A549 (cell line): ENCODE data around the gene RPS23. TPM values are rescaled to one million over a fixed set of nuclear protein-coding genes. Genes with fewer than 3 reads are reported as not detected.

ENCODE experiments used
- ATAC-seq, 2 experiments: fragments of 200-7000 bp in 1 of 2; fragments of >200 bp in 1 of 2; cut with Nextera tagmentation in 1 of 2; cut with Tn5 transposase in 1 of 2; 3 replicates each; pipeline versions ENCODE4 v1.8.0 to v1.9.1; 2018 to 2020; ENCODE audit warnings: mild to moderate bottlenecking in 1 of 2, moderate library complexity in 1 of 2
- CTCF ChIA-PET: fragments of 300-600 bp; sonication (Branson Sonifier 250); formaldehyde crosslinking; extraction: SDS; loops from one replicate; lab custom pipeline; 2021; ENCODE audit warnings: antibody characterized with exemption, inconsistent platforms; lab: Yijun Ruan, JAX
- POLR2A ChIA-PET: fragments of 350-600 bp; formaldehyde crosslinking; extraction: SDS; loops from one replicate; lab custom pipeline; 2021; ENCODE audit warnings: antibody characterized with exemption, inconsistent platforms; lab: Yijun Ruan, JAX
- DNase-seq, 2 experiments: peaks; one replicate each; pipeline versions ENCODE4 v3.0.0 to v3.0.0-alpha.2; 2011 to 2016; ENCODE audit warnings: low read depth in 1 of 2, low spot score in 1 of 2
- FAIRE-seq: peaks from 2 replicates; lab custom pipeline; 2011; peaks lifted over from hg19 to GRCh38; lab: Jason Lieb, UNC
- H3K27ac ChIP-seq, 2 experiments: fragments of >200 bp; sonication (Bioruptor Twin); formaldehyde crosslinking; 3 replicates each; pipeline ENCODE4 v1.5.1; 2016 to 2017
- H3K4me1 ChIP-seq: fragments of >200 bp; sonication (Bioruptor Twin); formaldehyde crosslinking; 3 replicates; pipeline ENCODE4 v1.6.1; 2016
- H3K4me2 ChIP-seq: fragments of >200 bp; sonication (Bioruptor Twin); formaldehyde crosslinking; 3 replicates; pipeline ENCODE4 v1.6.1; 2016
- H3K4me3 ChIP-seq: fragments of >200 bp; sonication (Bioruptor Twin); formaldehyde crosslinking; 3 replicates; pipeline ENCODE4 v1.5.1; 2016
- H3K9me3 ChIP-seq: fragments of >200 bp; sonication (Bioruptor Twin); formaldehyde crosslinking; 3 replicates; pipeline ENCODE4 v1.6.1; 2016
- CBX2 ChIP-seq: fragments of 200-600 bp; sonication (generic); IDR thresholded peaks from 2 replicates; pipeline ENCODE4 v1.6.1; 2016; ENCODE audit warnings: low read depth, mild to moderate bottlenecking, borderline replicate concordance
- CHD4 ChIP-seq: fragments of 200-600 bp; sonication (generic); IDR thresholded peaks from 2 replicates; pipeline ENCODE4 v1.6.1; 2016; ENCODE audit warnings: antibody characterized with exemption, mild to moderate bottlenecking, borderline replicate concordance
- EHF ChIP-seq: fragments of 250-450 bp; sonication (Bioruptor Pico); IDR thresholded peaks from 2 replicates; pipeline ENCODE4 v1.5.0; 2020; ENCODE audit warnings: mild to moderate bottlenecking
- FOSL2 ChIP-seq, 2 experiments: fragments of 450-650 bp in 1 of 2; fragments of >200 bp in 1 of 2; sonication (Bioruptor Twin) in 1 of 2; formaldehyde crosslinking; IDR thresholded peaks; 2 replicates each; pipeline versions ENCODE4 v1.5.0 to v1.6.1; 2016 to 2020; ENCODE audit warnings: mild to moderate bottlenecking in 1 of 2, moderate library complexity in 1 of 2
- GATA3 ChIP-seq: IDR thresholded peaks from 2 replicates; pipeline ENCODE4 v1.6.1; 2012; ENCODE audit warnings: borderline replicate concordance
- HDAC2 ChIP-seq: fragments of 200-600 bp; sonication (generic); IDR thresholded peaks from 2 replicates; pipeline ENCODE4 v1.6.1; 2016
- HEYL ChIP-seq: fragments of 250-450 bp; sonication (Bioruptor Pico); IDR thresholded peaks from 2 replicates; pipeline ENCODE4 v1.8.0; 2021; ENCODE audit warnings: mild to moderate bottlenecking, moderate library complexity
- HOXB5 ChIP-seq: fragments of 250-450 bp; sonication (Bioruptor Pico); IDR thresholded peaks from 2 replicates; pipeline ENCODE4 v1.5.0; 2020; ENCODE audit warnings: mild to moderate bottlenecking, moderate library complexity
- JUN ChIP-seq, 2 experiments: fragments of >200 bp; sonication (Bioruptor Twin); formaldehyde crosslinking; IDR thresholded peaks; 2 replicates in 1 of 2; 3 replicates in 1 of 2; pipeline ENCODE4 v1.6.1; 2016 to 2017
- KDM1A ChIP-seq: fragments of 200-600 bp; sonication (generic); IDR thresholded peaks from 2 replicates; pipeline ENCODE4 v1.6.1; 2016; ENCODE audit warnings: low read depth, mild to moderate bottlenecking
- MAFK ChIP-seq: fragments of 450-650 bp; IDR thresholded peaks from 2 replicates; pipeline ENCODE4 v1.6.1; 2014; ENCODE audit not compliant: partially characterized antibody
- MYC ChIP-seq: IDR thresholded peaks from 2 replicates; pipeline ENCODE4 v1.6.1; 2012; ENCODE audit warnings: mild to moderate bottlenecking, inconsistent platforms, low read length, improper control_type of control experiment, borderline replicate concordance
- NR3C1 ChIP-seq: fragments of >200 bp; sonication (Bioruptor Twin); formaldehyde crosslinking; IDR thresholded peaks from 3 replicates; pipeline ENCODE4 v1.6.1; 2017
- PHF8 ChIP-seq: fragments of 200-600 bp; sonication (generic); IDR thresholded peaks from 2 replicates; pipeline ENCODE4 v1.6.1; 2016; ENCODE audit warnings: low read depth, mild to moderate bottlenecking, antibody characterized with exemption, moderate library complexity, borderline replicate concordance
- POLR2AphosphoS2 ChIP-seq: conservative IDR thresholded peaks from 2 replicates; pipeline ENCODE4 v1.6.1; 2012; ENCODE audit warnings: low read length, improper control_type of control experiment, inconsistent platforms
- RARB ChIP-seq: fragments of 250-450 bp; sonication (Bioruptor Pico); IDR thresholded peaks from 2 replicates; pipeline ENCODE4 v1.8.0; 2021; ENCODE audit warnings: mild to moderate bottlenecking, moderate library complexity
- RCOR1 ChIP-seq: fragments of 150-350 bp; IDR thresholded peaks from 2 replicates; pipeline ENCODE4 v1.6.1; 2014; ENCODE audit warnings: antibody characterized with exemption, low read length, low read depth
- TFCP2L1 ChIP-seq: fragments of 250-450 bp; sonication (Bioruptor Pico); IDR thresholded peaks from 2 replicates; pipeline ENCODE4 v1.5.0; 2021; ENCODE audit warnings: mild to moderate bottlenecking
- TP53 ChIP-seq: fragments of 250-450 bp; sonication (Bioruptor Pico); IDR thresholded peaks from 2 replicates; pipeline ENCODE4 v1.5.0; 2021; ENCODE audit warnings: mild to moderate bottlenecking, moderate library complexity
- WGBS: methylation state at CpG from one replicate; pipeline ENCODE4 v1.1.6; 2017; ENCODE audit errors: missing lambda C conversion rate; 5-methylcytosine and 5-hydroxymethylcytosine counted together
- polyA plus RNA-seq, 4 experiments: library from polyadenylated mRNA; depleted of rRNA in 3 of 4; stranded (reverse); fragments of >200 nt; fragmentation: RNase III in 1 of 4; extraction: RNeasy Plus Mini Kit Qiagen cat#74134 plus additional on column Dnase treatment in 1 of 4; gene quantifications; 2 replicates in 3 of 4; 3 replicates in 1 of 4; pipeline ENCODE4 v1.2.3, GENCODE V29; 2011 to 2017
- TF ChIP-seq, protein P1 (sequence below): IDR thresholded peaks from 2 replicates; pipeline ENCODE4 v1.6.1; 2012
- TF ChIP-seq, protein P2 (sequence below): fragments of 200-600 bp; sonication (generic); IDR thresholded peaks from 2 replicates; pipeline ENCODE4 v1.6.1; 2016; ENCODE audit warnings: antibody characterized with exemption, mild to moderate bottlenecking, moderate library complexity
- TF ChIP-seq, protein P3 (sequence below): fragments of 250-450 bp; sonication (Bioruptor Pico); IDR thresholded peaks from 2 replicates; pipeline ENCODE4 v1.5.0; 2020; ENCODE audit warnings: low read depth, mild to moderate bottlenecking, moderate library complexity

RPS23 gene
- polyA plus RNA-seq, 2 of the 4 experiments (the other 2 are of a cell fraction), result 4,112 to 5,033 TPM

DNA sequence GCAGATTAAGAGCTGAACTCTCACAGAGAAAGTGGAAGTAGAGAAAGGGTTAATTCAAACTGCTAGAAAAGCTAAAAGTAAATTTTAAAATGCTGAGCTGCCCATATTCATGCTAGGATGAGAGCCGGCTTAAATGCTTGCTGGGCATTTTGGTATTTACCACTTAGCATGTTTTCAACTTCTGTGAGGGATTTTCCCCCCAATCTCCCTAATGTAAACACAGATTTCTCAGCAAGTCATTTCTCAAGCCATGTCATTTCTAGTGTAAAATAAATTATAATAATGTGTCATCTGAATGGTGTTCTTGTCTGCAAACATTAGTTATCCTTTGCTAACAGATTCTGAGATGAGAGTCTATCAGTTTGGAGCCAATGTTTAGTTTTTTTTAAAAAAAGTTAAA is 22.3 kb downstream of the RPS23 start:
- 63% methylated on average over 1 of the region's 1 CpG for WGBS
- CTCF ChIA-PET, result interaction anchor here (1.0 to 1.6 kb wide), 5 partner anchors 9 to 829 kb away, joined by 3 to 7 read pairs (median 3); no protein-coding TSS in a partner anchor
- DNase-seq, result no peak
- Histone ChIP-seq H3K4me1 (no peaks in the 10 kb centered on the region), H3K4me3 (no peak overlapping the region), H3K4me2 (no peak overlapping the region)
- POLR2A ChIA-PET, result no interaction called here
- FAIRE-seq, result no peak
- ATAC-seq, result no peak
- no peak for TF ChIP-seq GATA3
- no peak for TF ChIP-seq EHF (CRISPR knock-in tag)
- no peak for TF ChIP-seq TFCP2L1 (CRISPR knock-in tag)
- TF ChIP-seq, all 56 proteins: peak for 0
- Histone ChIP-seq H3K9me3 (no peaks in the 10 kb centered on the region), H3K27ac (no peak overlapping the region)

DNA sequence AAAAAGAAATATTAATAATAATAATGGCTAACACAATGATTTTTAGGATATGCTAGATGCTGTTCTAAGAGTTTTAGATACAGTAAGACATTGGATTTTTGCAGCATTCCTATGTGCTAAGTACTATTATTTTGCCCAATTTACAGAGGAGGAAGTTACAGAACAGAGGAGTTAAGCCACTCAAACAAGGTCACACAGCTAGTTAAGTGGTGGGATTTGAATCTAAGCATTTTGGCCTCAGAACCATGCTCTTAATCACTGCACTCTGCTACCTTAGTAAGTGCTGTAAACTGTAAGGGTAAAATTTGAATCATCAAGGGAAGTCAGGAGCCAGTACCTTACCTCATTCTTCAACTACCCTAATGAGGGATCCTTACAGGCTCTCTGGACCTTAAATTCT is 25.4 kb downstream of the RPS23 start:
- no peak for TF ChIP-seq KDM1A
- TF ChIP-seq JUN (IDR thresholded peaks at IDR 0.05), result no peak
- TF ChIP-seq HOXB5 (CRISPR knock-in tag), result no peak
- TF ChIP-seq CBX2, result no peak
- no peak for TF ChIP-seq NR3C1
- TF ChIP-seq PHF8, result no peak
- no peak for TF ChIP-seq FOSL2 (IDR thresholded peaks at IDR 0.05)
- no peak for TF ChIP-seq FOSL2 (CRISPR knock-in tag; IDR thresholded peaks at IDR 0.05)
- TF ChIP-seq RARB, result no peak
- TF ChIP-seq MAFK, result no peak
- TF ChIP-seq CHD4, result no peak
- TF ChIP-seq, protein P1, sequence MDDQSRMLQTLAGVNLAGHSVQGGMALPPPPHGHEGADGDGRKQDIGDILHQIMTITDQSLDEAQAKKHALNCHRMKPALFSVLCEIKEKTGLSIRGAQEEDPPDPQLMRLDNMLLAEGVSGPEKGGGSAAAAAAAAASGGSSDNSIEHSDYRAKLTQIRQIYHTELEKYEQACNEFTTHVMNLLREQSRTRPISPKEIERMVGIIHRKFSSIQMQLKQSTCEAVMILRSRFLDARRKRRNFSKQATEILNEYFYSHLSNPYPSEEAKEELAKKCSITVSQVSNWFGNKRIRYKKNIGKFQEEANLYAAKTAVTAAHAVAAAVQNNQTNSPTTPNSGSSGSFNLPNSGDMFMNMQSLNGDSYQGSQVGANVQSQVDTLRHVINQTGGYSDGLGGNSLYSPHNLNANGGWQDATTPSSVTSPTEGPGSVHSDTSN, result no peak
- no peak for DNase-seq
- ATAC-seq, result no peak
- peaks cover 3% of the 10 kb centered on the region; the same call in 2 of the 3 replicates for H3K9me3 ChIP-seq
- ChIA-PET POLR2A (no interaction called here), CTCF (no interaction called here)
- no peaks in the 10 kb centered on the region for H3K4me1 ChIP-seq
- no peak overlapping the region for H3K4me2 ChIP-seq
- no peak overlapping the region for H3K4me3 ChIP-seq
- no peak overlapping the region for H3K27ac ChIP-seq
- no peak for FAIRE-seq

DNA sequence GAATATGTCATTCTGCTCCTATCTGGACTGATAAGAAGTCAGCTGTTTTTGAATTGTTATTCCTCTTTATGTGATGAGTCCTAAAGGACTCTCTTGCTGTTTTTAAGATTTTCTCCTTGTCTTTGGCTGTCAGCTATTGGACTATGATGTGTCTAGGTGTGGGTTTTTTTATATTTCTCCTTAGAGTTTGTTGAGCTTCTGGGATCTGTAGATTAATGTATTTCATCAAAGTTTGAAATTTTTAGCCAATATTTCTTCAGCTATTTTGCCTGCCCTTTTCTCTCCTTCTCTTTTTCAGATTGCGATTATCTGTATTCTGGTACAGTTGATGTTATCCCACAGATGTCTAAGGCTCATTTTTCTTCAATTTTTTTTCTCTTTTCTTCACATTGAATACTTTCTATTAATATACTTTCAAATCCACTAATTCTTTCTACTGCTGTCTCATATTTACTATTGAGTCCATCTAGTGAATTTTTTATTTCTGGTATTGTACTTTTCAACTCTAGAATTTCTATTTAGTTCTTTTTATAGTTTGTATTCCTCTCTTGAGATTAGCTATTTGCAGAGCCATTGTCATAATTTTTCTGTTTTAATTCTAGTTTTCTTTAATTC is 31.1 kb downstream of the RPS23 start:
- CTCF ChIA-PET, result interaction anchor here (1.3 to 1.7 kb wide), 3 partner anchors 12 to 22 kb away, joined by 4 to 6 read pairs (median 4); no protein-coding TSS in a partner anchor
- no peak for TF ChIP-seq RCOR1
- TF ChIP-seq MYC, result no peak
- no peak for TF ChIP-seq HDAC2
- no peak for TF ChIP-seq TP53 (CRISPR knock-in tag)
- TF ChIP-seq, protein P1, result no peak
- TF ChIP-seq HOXB5 (CRISPR knock-in tag), result no peak
- TF ChIP-seq, protein P2, sequence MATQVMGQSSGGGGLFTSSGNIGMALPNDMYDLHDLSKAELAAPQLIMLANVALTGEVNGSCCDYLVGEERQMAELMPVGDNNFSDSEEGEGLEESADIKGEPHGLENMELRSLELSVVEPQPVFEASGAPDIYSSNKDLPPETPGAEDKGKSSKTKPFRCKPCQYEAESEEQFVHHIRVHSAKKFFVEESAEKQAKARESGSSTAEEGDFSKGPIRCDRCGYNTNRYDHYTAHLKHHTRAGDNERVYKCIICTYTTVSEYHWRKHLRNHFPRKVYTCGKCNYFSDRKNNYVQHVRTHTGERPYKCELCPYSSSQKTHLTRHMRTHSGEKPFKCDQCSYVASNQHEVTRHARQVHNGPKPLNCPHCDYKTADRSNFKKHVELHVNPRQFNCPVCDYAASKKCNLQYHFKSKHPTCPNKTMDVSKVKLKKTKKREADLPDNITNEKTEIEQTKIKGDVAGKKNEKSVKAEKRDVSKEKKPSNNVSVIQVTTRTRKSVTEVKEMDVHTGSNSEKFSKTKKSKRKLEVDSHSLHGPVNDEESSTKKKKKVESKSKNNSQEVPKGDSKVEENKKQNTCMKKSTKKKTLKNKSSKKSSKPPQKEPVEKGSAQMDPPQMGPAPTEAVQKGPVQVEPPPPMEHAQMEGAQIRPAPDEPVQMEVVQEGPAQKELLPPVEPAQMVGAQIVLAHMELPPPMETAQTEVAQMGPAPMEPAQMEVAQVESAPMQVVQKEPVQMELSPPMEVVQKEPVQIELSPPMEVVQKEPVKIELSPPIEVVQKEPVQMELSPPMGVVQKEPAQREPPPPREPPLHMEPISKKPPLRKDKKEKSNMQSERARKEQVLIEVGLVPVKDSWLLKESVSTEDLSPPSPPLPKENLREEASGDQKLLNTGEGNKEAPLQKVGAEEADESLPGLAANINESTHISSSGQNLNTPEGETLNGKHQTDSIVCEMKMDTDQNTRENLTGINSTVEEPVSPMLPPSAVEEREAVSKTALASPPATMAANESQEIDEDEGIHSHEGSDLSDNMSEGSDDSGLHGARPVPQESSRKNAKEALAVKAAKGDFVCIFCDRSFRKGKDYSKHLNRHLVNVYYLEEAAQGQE, result no peak
- TF ChIP-seq, protein P3, sequence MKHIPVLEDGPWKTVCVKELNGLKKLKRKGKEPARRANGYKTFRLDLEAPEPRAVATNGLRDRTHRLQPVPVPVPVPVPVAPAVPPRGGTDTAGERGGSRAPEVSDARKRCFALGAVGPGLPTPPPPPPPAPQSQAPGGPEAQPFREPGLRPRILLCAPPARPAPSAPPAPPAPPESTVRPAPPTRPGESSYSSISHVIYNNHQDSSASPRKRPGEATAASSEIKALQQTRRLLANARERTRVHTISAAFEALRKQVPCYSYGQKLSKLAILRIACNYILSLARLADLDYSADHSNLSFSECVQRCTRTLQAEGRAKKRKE (CRISPR knock-in tag), result no peak
- TF ChIP-seq HEYL (CRISPR knock-in tag), result no peak
- no peak for TF ChIP-seq POLR2AphosphoS2
- no peak for DNase-seq
- Histone ChIP-seq H3K9me3 (peaks cover 15% of the 10 kb centered on the region), H3K27ac (no peak overlapping the region), H3K4me3 (no peak overlapping the region), H3K4me1 (no peaks in the 10 kb centered on the region), H3K4me2 (no peak overlapping the region)
- FAIRE-seq, result no peak
- POLR2A ChIA-PET, result no interaction called here
- ATAC-seq, result no peak
- WGBS, result 95% methylated on average over 1 of the region's 1 CpG
